Daoy (cell line): ENCODE data around the gene C1S. TPM values are rescaled to one million over a fixed set of nuclear protein-coding genes. Genes with fewer than 3 reads are reported as not detected.
"Not testable (repeated sequence)": the region's sequence is repeated elsewhere in the genome, so short reads cannot be mapped to it uniquely, and the experiment has no call there.

Experiments
- DNase-seq: peaks from one replicate; pipeline ENCODE4 v3.0.0-alpha.2; 2015; ENCODE audit warnings: low read depth
- total RNA-seq: library from RNA; depleted of rRNA; stranded (reverse); fragments of >200 nt; shearing (Covaris generic); gene quantifications from 2 replicates; pipeline ENCODE4 v1.2.3, GENCODE V29; 2014

The C1S gene
- total RNA-seq, 1 experiment from 2014 or later, result 5.7 TPM

DNA sequence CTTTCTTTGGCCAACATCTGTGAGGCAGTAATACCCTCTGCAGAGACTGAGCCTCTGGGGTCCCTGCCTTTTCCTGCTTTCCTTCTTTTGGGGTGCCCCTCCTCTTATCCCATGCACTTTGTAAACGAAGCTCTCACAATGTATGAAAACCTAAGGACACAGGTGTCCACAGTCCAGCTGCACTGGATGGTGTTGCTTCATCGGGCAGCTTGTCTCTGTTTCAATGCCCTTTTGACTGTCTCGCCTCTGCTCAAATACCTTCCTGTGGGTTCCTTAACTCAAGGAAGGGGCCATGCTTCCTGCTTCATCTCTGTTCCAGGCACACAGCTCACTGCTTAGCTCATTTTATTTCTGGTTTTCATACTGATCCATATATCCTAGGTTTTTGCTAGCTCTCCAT is 42.1 kb downstream of the C1S start:
- DNase-seq, result no peak

DNA sequence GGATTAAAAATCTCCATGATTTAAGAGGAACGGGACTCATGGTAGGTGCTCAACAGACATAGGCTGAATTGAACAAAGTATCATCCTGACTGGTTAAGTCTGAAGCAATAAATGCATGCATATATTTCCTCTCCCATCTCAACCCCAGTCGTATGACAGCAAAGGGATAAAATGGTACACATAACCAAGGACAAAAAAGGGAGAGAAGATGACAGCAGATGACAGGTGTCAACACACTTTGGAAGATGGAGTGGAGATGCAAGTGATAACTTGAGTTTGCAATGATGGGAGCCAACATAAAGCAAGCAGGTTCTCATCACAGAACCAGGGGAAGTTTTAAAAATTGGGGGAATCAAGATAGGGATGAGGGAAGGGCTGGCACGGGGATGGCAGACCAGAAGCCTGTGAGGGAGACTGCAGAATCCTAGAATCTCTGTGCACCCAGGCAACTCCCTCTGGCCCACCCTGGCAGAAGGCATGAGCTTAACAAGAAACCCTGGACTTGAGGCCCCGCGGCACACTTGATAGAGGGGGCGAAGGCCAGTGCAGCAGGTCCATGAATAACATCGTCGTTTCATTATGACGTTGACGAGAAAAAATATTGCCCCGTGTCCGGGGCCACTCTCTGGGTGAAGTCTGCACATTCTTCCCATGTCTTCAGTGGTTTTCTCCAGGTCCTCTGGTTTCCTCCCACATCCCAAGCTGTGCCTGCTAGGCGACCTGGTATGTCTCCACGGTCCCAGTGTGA is 43.5 kb downstream of the C1S start:
- no peak for DNase-seq

DNA sequence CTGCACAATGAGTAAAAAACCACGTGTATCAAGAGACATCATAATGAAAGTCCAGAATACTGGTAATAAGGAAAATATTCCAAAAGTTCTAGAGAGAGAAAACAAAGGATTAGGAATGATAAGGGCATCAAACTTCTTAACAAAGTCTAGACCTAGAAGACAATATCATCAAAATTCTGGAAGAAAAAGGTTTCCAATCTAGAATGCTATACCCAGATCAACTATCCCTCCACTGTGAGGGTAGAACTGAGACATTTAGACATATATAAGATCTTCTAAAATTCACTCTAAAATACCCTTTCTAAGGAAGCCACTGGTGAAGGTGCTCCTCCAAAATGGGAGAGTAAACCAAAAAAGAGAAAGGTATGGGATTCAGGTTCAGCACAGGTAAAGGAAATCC is 45.6 kb downstream of the C1S start:
- no peak for DNase-seq

DNA sequence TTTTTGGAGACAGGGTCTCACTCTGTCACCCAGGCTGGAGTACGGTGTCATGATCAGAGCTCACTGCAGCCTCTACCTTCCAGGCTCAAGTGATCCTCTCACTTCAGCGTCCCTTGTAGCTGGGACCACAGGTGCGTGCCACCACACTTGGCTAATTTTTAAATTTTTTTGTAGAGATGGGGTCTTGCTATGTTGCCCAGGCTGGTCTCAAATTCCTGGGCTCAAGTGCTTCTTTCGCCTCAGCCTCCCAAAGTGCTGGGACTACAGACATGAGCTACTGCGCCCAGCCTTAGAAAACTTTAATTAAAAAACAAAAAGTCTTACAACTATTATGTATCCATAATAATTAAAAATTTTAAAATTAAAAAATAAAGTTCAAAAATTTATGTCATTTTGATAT is 46.7 kb downstream of the C1S start:
- not testable (repeated sequence) for DNase-seq

DNA sequence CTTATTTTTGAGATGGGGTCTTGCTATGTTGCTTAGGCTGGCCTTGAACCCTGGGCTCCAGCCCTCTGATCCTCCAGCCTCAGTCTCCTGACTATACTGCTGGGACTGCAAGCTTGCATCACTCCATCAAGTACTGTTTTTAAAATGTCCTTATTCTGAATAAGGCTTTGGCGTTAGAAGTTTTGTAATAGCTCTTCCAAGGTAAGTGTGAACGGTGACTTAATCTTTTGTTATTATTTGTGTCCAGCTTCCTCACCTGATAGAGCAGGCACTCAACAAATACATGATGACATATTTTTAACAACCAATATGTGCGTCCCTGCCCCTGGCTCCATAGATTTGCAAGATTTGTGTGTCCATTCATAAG is 47.1 kb downstream of the C1S start:
- no peak for DNase-seq

DNA sequence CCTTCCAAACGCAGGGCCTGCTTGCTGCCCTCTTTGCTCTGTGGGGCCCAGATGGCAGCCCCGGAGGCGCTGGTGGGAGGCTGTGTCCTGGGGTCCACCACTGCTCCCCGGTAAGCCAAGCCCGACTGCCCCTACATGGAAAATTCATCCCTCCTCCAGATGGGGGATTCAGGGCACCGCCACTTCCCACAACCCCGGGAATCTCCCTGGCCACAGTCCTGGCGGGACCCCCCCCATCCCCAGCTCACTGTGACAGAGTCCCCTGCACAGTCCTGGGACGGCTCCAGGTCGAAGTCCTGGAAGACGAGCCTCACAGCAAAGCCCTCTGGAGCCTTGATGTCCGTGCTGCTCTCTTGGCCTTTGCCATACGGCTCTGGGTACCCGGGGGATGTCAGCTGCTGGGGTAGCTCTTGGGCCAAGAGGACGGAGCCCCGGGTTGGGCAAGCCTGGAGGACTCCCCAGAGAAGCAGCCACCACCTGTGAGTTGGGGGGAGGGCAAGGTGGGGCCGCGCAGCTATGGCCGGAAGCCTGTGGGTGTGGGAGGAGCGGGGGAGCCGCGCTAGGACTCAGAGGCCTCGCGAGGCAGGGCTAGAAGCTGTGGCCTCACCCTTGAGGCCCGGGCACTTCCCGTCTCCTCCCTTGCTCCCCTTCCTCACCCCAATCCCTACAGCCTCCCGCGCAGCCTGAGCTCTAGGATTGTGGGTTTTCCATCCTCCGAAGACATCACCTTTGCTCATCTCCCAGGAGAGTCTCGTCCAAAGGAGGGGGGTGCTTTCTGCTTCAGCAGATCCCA is 47.7 kb downstream of the C1S start:
- peak; percentile 81 for DNase-seq

DNA sequence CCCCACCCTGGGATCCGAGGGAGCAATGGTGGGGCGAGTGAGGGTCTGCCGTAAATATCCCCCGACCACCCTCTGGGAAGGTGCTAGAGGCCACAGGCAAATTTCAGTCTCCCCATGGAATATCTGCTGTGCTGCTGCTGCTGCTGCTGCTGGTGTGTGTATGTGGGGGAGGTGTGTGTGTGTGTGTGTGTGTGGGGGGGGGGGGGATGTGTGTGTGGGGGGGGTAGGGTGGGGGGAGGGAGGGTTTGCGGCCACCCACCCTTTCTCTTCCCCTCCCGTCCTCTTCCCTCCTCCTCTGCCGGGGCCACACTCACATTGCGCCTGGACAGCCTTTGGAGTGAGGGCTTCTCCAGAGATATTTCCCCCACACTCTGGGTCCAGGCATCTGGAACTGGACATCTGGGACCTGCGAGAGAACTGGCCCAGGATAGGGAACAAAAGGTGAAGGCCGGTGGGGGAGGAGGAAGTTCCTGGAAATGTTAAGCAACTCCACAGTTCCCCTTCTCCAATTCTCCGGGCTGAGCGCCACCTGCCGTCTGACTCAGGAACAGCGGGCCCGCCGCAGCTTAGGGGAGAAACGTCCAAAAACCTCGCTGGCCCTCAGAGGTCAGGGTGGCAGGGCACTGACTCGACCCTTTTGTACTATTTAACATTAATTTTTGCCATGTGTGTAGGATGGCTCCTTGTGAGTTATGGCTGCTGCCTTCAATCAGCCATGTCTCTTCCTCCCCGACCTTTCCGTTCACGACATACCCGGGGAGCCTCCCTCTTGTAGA is 48.5 kb downstream of the C1S start, which contains the start of gene C1RL:
Gene C1RL, minus strand, starts transcription at position 419 of the 776 bp plus-strand sequence. Its CDS starts 34 bp downstream, at position 385.
- peak; percentile 83 for DNase-seq

DNA sequence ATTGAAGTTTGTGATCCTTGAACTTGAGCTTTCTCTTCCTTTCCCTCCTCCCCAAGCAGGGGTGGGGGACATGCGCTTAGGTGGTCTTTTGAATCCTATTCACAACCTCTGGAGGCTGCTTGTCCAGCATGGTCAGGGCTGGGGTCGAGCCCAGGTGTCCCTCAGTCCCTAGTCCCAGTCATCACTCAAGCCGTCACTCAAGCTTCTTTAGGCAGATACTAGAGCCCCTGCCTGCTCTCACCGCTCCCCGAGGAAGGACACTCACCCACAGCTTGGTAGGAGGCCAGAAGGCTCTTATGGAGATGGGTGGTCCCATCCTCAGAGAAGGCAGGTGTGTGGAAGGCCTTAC is 49.0 kb downstream of the C1S start:
- no peak for DNase-seq

DNA sequence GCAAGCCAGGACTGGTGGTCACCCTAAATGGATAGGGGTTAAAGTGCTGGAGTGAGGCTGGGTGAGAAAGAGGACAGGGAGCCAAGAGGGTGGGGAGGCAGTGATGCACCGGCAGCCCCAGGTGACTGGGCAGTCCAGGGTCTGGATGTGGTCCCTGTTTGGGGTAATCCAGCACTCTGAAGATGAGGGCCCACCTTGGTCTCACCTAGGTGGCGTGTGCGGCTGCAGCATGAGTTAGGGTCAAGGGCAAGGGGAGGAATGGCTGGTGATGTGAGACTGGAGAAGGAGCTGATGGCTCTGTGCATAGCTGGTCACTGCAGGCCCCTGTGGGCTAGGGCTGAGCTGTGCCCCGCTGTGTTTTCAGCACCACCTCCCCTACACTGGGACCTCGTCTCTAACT is 50.1 kb downstream of the C1S start:
- no peak for DNase-seq

DNA sequence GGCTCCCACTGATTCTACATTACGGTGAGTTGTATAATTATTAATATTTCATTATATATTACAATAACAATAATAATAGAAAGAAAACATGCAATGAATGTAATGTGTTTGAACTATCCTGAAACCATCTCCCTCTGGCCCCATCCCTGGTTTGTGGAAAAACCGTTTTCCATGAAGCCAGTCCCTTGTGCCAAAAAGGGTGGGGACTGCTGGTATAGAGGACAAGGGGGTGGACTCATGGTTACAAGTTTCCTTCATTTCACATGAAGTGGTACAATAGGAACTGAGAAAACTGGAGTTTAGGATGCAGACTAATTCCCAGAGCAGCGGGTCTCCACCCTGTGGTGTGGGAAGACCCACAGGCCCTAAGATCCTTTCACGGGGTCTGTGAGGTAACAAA is 51.5 kb downstream of the C1S start:
- no peak for DNase-seq

DNA sequence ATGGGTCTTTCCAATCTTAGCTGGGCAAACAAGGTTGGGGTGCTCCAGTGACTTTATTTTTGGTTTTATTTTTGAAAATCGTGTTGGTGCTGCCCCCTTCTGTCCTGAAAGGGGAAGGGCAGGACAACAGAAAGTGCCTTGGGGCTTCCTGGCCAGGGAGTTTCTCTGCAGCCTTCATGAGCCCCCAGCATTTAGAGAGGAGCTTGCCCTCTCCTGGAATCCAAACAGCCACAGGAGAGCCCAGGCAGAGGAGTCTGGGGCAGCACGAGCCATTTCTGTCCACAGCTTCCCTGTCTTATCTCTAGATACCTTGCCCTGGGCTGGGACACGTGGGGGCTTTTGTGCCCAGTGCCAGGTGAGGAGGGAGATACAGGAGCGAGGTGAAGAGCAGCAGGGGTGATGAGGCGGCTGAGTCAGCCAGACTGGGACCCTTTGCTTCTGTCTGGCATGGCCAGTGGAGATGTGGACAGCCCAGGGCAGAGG is 52.9 kb downstream of the C1S start:
- DNase-seq, result peak; percentile 35

DNA sequence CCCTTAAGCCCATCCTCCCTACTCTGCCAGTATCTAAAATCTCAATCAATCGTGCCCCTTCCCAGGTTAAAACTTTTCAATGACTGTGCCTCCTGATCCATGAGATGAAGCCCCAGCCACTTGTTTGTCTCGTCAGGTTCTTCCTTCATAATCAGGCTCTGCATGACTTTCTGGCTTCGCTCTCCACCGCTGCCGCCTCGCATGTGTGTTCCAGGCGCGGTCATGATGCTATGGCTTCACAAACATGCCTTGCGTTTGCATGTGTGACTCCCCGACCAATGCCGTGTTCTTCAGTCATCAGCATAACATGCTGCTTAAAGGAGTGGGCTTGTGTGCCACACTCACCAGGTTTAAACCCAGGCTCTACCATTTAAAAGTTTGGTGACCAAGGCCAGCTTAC is 53.5 kb downstream of the C1S start:
- no peak for DNase-seq

DNA sequence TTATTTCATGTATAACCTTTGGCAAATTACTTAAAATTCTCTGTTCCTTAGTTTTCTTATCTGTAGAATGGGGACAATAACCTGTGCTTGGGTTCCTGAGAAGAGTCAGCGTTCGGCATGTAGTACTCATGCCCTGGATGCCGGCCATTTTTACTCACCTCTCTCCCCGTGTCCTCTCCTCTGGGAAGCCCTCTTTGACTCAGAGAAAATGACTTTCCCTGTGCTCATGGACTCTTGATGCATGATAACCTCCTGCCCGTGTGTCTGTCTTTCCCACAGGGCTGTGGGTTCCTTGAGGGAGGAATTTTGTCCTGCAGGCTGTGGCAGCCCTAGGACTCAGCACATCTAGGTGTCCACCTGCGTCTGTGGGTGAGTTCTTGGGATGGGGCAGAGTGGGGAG is 54.3 kb downstream of the C1S start:
- DNase-seq, result no peak

DNA sequence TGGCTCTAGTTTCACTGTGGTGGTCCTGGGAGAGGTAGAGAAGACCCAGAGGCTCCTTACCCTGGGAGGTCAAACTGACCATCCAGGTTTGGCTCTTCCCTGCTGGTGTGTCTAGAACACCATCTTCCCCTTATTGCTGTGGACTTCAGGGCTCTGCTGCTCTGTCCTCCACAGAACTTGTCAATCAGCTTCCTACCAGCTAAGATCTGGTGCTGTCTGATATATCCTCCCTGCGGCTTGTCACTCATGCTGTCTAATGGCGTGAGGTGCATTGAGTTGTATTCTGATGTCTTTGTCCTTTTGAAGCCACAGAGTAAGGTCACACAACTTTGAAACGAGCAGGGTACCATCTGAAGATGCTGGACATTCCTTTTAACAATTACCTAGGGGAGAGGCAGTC is 55.7 kb downstream of the C1S start:
- DNase-seq, result no peak

DNA sequence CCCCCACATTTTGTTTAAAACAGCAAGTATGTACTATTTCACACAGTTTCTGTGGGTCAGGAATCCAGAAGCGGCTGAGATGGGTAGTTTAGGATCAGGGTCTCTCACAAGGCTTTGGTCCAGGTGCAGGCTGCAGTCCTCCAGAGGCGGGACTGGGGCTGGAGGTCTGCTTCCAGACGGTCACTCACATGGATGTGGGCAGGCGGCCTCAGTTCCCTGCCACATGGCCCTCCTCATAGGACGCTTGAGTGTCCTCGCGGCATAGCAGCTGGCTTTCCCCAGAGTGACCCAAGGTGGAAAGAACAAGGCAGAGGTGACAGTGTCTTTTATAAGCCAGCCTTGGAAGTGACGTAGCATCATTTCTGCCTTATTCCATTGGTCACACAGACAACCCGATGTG is 56.4 kb downstream of the C1S start:
- no peak for DNase-seq

DNA sequence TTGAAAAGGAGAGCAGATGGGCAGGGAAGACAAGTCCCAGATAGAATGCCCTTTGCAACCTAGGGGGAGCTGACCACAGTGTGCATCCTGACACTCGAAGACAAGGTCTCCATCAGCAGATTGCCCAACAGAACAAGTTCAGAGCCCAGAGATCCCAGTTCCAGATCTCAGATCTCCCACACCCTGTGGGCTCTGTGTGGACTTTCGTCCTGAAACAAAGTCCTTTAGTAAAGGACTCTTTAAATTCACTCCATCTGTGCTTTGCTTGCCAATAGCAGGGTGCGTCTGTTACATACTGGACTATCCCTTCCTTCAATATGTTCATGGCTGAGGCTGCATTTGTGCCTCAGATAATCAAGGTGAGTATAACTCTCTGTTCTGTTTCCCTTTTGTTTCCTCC is 57.2 kb downstream of the C1S start:
- DNase-seq, result no peak

DNA sequence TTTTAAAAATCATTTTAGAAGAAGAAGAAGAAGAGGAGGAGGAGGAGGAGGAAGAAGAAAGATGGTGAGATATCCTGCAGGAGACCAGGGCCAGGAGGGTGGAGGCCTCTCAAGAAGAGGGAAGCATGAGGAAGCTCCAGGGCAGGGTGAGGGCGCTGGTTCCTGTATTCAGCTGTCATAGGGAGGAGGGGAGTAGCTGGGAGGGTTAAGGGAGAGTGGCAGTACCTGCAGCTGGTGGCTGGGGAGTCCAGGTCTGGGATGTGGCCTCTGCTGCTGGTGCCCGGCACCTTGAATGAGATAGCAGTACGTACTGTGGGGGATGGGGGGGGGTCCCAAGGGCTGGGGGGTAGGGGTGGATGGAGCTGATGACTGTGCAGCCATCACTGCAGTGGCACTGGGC is 58.4 kb downstream of the C1S start:
- DNase-seq, result no peak

DNA sequence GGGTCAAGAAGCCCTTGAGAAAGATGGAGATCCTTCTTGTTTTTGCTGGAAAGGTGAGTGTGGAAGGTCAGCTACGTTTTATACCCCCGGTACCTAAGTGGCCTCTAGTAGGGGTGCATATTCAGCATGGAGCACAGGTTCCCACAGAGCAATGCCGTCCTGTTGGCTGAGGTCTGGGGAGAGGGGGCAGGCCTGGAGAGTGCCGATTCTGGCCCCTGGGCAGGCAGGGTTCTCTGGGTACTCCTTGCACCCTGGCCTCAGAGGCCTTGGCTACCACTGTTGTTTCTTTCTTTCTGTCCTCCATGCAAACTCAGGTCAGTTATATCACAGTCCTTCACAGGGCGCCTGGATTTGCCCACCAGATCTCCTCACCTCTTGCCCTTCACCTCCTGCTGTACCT is 59.6 kb downstream of the C1S start:
- DNase-seq, result no peak
